Type B pancreatic cell (in vitro differentiated cells): Measurements from ENCODE around the gene POU2F3. TPM values are rescaled to one million over a fixed set of nuclear protein-coding genes. Genes with fewer than 3 reads are reported as not detected.

Experiments
- DNase-seq: peaks from one replicate; pipeline ENCODE4 v3.0.0; 2021; ENCODE audit warnings: mixed read lengths; ENCODE audit not compliant: unreplicated experiment; ENCODE audit errors: extremely low spot score
- H3K27ac Mint-ChIP-seq: 2 replicates; pipeline ENCODE4 v1.8.0; 2021; ENCODE audit warnings: mild to moderate bottlenecking, mixed read lengths
- H3K27me3 Mint-ChIP-seq: 2 replicates; pipeline ENCODE4 v1.8.0; 2021; ENCODE audit warnings: mixed read lengths
- H3K36me3 Mint-ChIP-seq: 2 replicates; pipeline ENCODE4 v1.8.0; 2021; ENCODE audit warnings: mixed read lengths
- H3K4me1 Mint-ChIP-seq: one replicate; pipeline ENCODE4 v1.8.0; 2021; ENCODE audit warnings: mixed read lengths; ENCODE audit not compliant: unreplicated experiment
- H3K4me3 Mint-ChIP-seq: 2 replicates; pipeline ENCODE4 v1.8.0; 2021; ENCODE audit warnings: mild to moderate bottlenecking, mixed read lengths
- H3K9me3 Mint-ChIP-seq: 2 replicates; pipeline ENCODE4 v1.8.0; 2021; ENCODE audit warnings: mixed read lengths
- total RNA-seq: library from RNA; stranded (reverse); gene quantifications from 2 replicates; pipeline ENCODE4 v1.2.1, GENCODE V29; 2021; ENCODE audit warnings: low replicate concordance
- TF ChIP-seq, protein P1 (sequence below): fragments of 200-600 bp; sonication (generic); conservative IDR thresholded peaks from 2 replicates; pipeline ENCODE4 v1.5.0; 2021; ENCODE audit warnings: antibody characterized with exemption, mild to moderate bottlenecking

Gene POU2F3
- total RNA-seq, 1 donor from 2014 or later: 1.4 TPM

DNA sequence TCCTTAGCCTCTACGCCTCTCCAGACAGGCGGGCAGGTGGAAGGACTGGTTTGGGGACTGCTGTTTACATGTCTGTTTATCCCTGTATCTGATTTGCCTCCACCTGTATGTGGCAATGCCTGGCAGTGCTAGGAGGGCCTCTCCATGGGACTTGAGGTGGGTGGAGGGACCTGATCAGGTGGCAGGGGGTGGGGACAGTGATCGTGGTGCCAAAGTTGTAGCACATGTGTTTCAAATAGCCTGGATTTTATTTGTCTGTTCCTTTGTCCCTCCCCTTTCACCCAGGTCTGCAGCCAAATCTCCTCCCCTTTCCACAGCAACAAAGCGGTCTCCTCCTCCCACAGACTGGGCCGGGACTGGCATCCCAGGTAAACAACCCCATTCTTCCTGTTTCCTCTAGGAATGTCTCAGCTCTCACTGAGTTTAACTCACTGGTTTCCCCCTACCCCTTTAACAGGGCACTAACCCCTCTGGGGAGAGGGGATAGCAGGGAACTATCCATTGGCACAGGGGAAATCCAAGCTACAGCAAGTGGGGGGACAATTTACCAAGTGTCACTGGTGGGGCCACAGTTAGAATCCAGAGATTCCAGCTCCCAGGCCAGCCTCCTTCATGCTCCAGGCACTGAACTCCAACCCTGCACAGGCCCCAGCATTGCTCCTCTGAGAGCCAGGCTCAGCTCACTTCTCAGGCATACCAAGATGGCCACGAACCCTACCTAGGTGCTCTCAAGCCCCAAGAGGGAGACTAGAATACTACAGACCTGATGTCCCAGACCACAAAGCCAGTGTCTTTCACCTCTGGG is 62.3 kb downstream of the POU2F3 start:
- no peaks in the 10 kb centered on the region for H3K36me3 Mint-ChIP-seq
- TF ChIP-seq, protein P1, sequence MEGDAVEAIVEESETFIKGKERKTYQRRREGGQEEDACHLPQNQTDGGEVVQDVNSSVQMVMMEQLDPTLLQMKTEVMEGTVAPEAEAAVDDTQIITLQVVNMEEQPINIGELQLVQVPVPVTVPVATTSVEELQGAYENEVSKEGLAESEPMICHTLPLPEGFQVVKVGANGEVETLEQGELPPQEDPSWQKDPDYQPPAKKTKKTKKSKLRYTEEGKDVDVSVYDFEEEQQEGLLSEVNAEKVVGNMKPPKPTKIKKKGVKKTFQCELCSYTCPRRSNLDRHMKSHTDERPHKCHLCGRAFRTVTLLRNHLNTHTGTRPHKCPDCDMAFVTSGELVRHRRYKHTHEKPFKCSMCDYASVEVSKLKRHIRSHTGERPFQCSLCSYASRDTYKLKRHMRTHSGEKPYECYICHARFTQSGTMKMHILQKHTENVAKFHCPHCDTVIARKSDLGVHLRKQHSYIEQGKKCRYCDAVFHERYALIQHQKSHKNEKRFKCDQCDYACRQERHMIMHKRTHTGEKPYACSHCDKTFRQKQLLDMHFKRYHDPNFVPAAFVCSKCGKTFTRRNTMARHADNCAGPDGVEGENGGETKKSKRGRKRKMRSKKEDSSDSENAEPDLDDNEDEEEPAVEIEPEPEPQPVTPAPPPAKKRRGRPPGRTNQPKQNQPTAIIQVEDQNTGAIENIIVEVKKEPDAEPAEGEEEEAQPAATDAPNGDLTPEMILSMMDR: no peak
- H3K27me3 Mint-ChIP-seq: peaks cover 17% of the 10 kb centered on the region
- no peak for DNase-seq
- peaks cover 16% of the 10 kb centered on the region for H3K4me1 Mint-ChIP-seq
- H3K9me3 Mint-ChIP-seq: no peaks in the 10 kb centered on the region
- peak overlapping the region; percentile 19 for H3K4me3 Mint-ChIP-seq
- peak overlapping the region; percentile 91 for H3K27ac Mint-ChIP-seq

DNA sequence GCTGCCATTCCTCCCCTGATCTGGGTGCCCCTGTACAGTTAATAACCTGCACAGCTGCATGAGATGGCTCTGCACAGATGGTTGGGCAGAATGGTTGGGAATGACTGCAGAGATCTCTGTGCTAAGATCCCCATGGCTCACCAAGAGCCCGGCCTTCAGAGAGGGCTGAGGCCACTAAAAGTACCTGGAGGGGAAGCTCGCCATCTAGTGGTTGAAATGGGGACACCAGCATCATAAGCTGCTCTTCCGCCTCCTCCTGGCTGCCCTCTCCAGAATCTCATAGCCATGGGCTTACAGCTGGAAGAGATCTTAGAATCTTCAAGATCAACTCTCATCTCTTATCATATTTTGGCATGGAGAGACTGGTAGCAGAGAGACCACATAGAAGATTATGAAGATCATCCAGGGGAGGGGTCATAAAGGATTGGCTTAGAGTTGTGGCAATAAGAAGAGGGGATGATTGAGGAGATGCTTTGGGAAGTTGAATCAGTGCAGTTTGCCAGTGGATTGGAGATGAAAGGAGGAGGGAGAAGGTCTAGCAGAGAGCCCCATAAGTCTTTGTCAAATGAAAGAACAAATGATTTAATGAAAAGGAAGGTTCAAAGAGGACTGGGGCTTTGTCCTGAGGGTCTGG is 63.2 kb downstream of the POU2F3 start:
- Mint-ChIP-seq H3K36me3 (no peaks in the 10 kb centered on the region), H3K27me3 (peaks cover 14% of the 10 kb centered on the region), H3K4me3 (no peak overlapping the region), H3K4me1 (peaks cover 16% of the 10 kb centered on the region), H3K9me3 (no peaks in the 10 kb centered on the region), H3K27ac (peak overlapping the region; percentile 96)
- DNase-seq: no peak
- TF ChIP-seq, protein P1: peak; percentile 95

DNA sequence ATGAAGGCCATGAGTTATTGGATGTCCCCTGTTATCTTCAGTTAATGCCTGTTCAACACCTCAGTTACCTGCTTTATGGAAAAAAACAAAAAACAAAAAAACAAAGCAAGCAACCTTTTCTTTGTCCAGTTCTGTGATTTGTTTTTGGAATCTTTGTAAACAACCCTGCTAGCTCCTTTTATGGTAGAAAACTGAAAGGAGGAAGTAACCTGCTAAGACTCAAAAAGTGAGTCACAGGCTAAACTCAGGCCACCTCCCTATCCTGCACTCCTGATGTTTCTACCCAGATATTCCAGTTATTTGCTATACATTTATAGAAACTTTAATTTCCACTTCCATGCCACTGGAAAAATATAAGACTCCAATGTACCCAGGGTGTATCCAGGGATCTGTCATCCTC is 64.6 kb downstream of the POU2F3 start:
- Mint-ChIP-seq H3K27me3 (peaks cover 6% of the 10 kb centered on the region), H3K4me1 (peaks cover 16% of the 10 kb centered on the region), H3K27ac (peak overlapping the region; percentile 96), H3K36me3 (no peaks in the 10 kb centered on the region), H3K9me3 (no peaks in the 10 kb centered on the region), H3K4me3 (peak overlapping the region; percentile 68)
- DNase-seq: no peak
- TF ChIP-seq, protein P1: no peak

DNA sequence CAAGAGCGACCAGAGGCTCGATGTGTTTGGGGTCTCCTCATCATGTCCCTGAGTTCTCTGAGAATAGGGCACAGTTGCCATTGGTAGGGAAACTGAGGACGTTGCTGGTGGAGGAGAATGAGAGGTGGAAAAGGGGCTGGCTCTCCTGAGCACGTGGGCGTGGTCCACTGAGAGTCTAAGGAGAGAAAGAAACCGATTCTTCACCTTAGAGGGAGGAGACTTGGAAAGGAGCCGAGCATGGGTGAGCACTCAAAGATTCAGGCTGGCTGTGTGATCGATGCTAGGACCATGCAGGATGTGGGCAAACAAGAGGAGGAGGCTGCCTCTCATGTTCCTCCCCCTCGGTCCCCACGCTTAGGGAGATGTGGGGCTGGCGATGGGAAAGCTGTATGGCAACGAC is 65.3 kb downstream of the POU2F3 start:
- peaks cover 12% of the 10 kb centered on the region for H3K4me1 Mint-ChIP-seq
- DNase-seq: no peak

DNA sequence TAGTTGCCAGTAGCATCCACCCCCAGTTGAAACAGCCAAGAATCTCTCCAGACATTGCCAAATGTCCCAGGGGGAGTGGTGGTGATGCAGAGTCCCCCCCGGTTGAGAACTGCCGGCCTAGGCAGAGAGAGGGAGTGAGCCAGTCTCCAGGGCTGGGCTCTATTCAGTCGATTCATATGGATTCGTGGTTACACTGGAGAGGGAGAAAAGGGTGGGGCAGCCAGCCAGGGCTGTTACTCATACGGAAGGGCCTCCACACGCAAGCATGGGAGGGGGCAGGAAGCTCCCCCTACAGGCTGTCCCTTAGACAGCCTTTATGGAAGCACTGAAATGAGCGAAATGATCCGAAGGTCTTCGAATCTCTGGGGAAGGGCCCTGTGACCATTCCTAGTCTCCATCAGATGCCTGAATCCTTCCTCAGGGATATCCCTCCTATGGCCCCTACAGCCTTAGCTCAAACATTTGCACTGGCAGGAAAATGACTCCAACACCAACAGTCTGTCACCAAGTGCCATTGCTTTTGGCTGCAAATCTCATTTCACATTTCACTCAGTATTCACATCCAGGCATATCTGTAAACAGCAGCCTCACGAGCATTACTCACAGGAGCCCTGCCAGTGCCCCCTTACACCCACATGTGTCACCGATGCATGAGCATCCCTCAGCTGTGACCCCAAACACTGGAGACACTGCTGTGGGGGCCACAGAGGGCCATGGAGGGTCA is 66.7 kb downstream of the POU2F3 start:
- TF ChIP-seq, protein P1: peak; percentile 51
- no peak for DNase-seq
- H3K4me1 Mint-ChIP-seq: peaks cover 12% of the 10 kb centered on the region
- peaks cover 3% of the 10 kb centered on the region for H3K27me3 Mint-ChIP-seq
- H3K36me3 Mint-ChIP-seq: no peaks in the 10 kb centered on the region
- H3K4me3 Mint-ChIP-seq: no peak overlapping the region
- H3K9me3 Mint-ChIP-seq: no peaks in the 10 kb centered on the region
- H3K27ac Mint-ChIP-seq: peak overlapping the region; percentile 82

More for the DNA sequence above, 65.3 kb downstream of the POU2F3 start:
- no peak overlapping the region for H3K4me3 Mint-ChIP-seq
- TF ChIP-seq, protein P1: no peak
- no peaks in the 10 kb centered on the region for H3K36me3 Mint-ChIP-seq
- no peaks in the 10 kb centered on the region for H3K9me3 Mint-ChIP-seq
- peaks cover 3% of the 10 kb centered on the region for H3K27me3 Mint-ChIP-seq
- H3K27ac Mint-ChIP-seq: peak overlapping the region; percentile 96
